ENCODE measurements around the gene SNX33. TPM values are rescaled to one million over a fixed set of nuclear protein-coding genes. Genes with fewer than 3 reads are reported as not detected.
A peak's percentile ranks its signal among the peaks of the same experiment; 100 is the strongest.
"Not testable (repeated sequence)": the region's sequence is repeated elsewhere in the genome, so short reads cannot be mapped to it uniquely, and the experiment has no call there.

SNX33 gene
- polyA plus RNA-seq, 2 of the 4 experiments (the other 2 are of a cell fraction) = 8.4 to 11.2 TPM

DNA sequence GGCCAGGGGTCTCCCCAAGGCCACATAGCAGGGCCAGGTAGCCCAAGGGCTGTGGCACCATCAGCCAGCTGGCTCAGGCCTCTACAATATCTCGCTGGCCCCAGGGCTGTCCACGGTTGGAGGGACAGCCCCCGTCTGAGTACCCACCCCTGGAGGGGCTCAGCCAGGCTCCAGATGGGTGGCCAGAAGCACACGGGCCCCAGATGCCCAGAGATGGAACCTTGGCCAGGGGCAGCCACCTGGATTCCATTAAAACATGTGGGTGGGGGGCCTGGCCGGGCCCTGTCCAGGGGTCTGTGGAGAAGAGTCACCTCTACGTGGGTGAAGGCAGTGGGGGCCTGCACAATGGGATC, 56.5 kb downstream of the SNX33 start:
- TF ChIP-seq TP53 (CRISPR knock-in tag; IDR thresholded peaks at IDR 0.05) (no peak), ZC3H11A (IDR thresholded peaks at IDR 0.05) (no peak), CHD4 (IDR thresholded peaks at IDR 0.05; ENCODE audit: borderline replicate concordance) (no peak), ZNF302 (CRISPR knock-in tag; IDR thresholded peaks at IDR 0.05) (no peak), RAD21 (conservative IDR thresholded peaks at IDR 0.05 in 1 of 2, IDR thresholded peaks at IDR 0.05 in 1 of 2) (no peak), HOXB5 (CRISPR knock-in tag; IDR thresholded peaks at IDR 0.05) (no peak), JUNB (IDR thresholded peaks at IDR 0.05) (no peak), RFX5 (IDR thresholded peaks at IDR 0.05) (no peak), SREBF2 (IDR thresholded peaks at IDR 0.05) (no peak)
- TF ChIP-seq, protein P1, sequence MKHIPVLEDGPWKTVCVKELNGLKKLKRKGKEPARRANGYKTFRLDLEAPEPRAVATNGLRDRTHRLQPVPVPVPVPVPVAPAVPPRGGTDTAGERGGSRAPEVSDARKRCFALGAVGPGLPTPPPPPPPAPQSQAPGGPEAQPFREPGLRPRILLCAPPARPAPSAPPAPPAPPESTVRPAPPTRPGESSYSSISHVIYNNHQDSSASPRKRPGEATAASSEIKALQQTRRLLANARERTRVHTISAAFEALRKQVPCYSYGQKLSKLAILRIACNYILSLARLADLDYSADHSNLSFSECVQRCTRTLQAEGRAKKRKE (CRISPR knock-in tag; IDR thresholded peaks at IDR 0.05; ENCODE audit: low read depth) = no peak
- ATAC-seq = peak in 1 of 2 experiments; percentile 2; a peak in 1 of 6 replicates
- ChIA-PET POLR2A (no interaction called here), CTCF (interaction anchor here (1.7 kb wide), 1 partner anchor 98 kb away, joined by 6 read pairs; no protein-coding TSS in a partner anchor)
- WGBS (ENCODE audit: missing lambda C conversion rate) = 86% methylated on average over 6 of the region's 6 CpGs
- H3K4me2 ChIP-seq = no peak overlapping the region
- H3K9me3 ChIP-seq = no peaks in the 10 kb centered on the region
- no peak for FAIRE-seq
- peaks cover 9% of the 10 kb centered on the region; the same call in 2 of the 3 replicates for H3K4me1 ChIP-seq
- H3K4me3 ChIP-seq = no peak overlapping the region
- H3K27ac ChIP-seq = peak overlapping the region in 1 of 2 experiments; percentile 77; a peak in 3 of 6 replicates
- DNase-seq (ENCODE audit: low read depth in 1 of 2, low spot score in 1 of 2) = no peak

DNA sequence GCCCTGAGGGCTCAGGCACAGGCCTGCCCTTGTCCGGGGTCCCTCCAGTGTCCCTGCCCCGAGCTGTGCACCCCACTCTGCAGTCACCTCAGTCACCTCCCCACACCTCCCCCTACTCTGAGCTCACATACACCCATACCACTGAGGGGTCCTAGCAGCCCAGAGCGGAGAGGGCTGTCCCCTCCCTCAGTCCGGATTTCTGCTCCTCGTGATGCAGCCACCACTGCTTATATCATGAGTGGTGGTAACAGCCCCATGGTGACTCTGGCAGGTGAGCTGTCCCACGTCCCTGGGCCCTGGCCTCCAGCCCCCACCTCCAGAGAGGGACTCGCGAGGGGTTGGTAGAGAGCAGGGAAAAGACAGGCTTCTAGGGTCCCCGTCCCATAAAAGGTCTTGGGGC, 56.9 kb downstream of the SNX33 start:
- Histone ChIP-seq H3K9me3 (no peaks in the 10 kb centered on the region), H3K4me3 (no peak overlapping the region), H3K27ac (peak overlapping the region in 1 of 2 experiments; percentile 77; a peak in 3 of 6 replicates), H3K4me2 (no peak overlapping the region), H3K4me1 (peaks cover 9% of the 10 kb centered on the region; the same call in 2 of the 3 replicates)
- WGBS (ENCODE audit: missing lambda C conversion rate) = 92% methylated on average over 9 of the region's 9 CpGs
- FAIRE-seq = no peak
- CTCF ChIA-PET = interaction anchor here (1.7 kb wide), 1 partner anchor 98 kb away, joined by 6 read pairs; no protein-coding TSS in a partner anchor
- no peak for ATAC-seq
- no peak for DNase-seq (ENCODE audit: low read depth in 1 of 2, low spot score in 1 of 2)
- TF ChIP-seq RARB (CRISPR knock-in tag; IDR thresholded peaks at IDR 0.05) (no peak), FOXS1 (CRISPR knock-in tag; IDR thresholded peaks at IDR 0.05) (no peak), TFCP2L1 (CRISPR knock-in tag; IDR thresholded peaks at IDR 0.05) (no peak), KDM5A (IDR thresholded peaks at IDR 0.05) (no peak), ZFP36 (IDR thresholded peaks at IDR 0.05; ENCODE audit: borderline replicate concordance, partially characterized antibody) (no peak), MYC (IDR thresholded peaks at IDR 0.05; ENCODE audit: borderline replicate concordance, low read length) (no peak), CHD2 (IDR thresholded peaks at IDR 0.05; ENCODE audit: low read length, partially characterized antibody) (no peak), NR3C1 (IDR thresholded peaks at IDR 0.05) (no peak), ESRRA (IDR thresholded peaks at IDR 0.05; ENCODE audit: borderline replicate concordance, low read length) (no peak), FOSB (CRISPR knock-in tag; IDR thresholded peaks at IDR 0.05) (no peak), EP300 (IDR thresholded peaks at IDR 0.05) (no peak), RCOR1 (IDR thresholded peaks at IDR 0.05; ENCODE audit: low read depth, low read length) (no peak), HEYL (CRISPR knock-in tag; IDR thresholded peaks at IDR 0.05) (no peak), HDAC2 (IDR thresholded peaks at IDR 0.05) (no peak), MAFK (IDR thresholded peaks at IDR 0.05; ENCODE audit: partially characterized antibody) (no peak), SREBF2 (IDR thresholded peaks at IDR 0.05) (no peak)
- TF ChIP-seq, protein P2, sequence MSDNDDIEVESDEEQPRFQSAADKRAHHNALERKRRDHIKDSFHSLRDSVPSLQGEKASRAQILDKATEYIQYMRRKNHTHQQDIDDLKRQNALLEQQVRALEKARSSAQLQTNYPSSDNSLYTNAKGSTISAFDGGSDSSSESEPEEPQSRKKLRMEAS (IDR thresholded peaks at IDR 0.05) = no peak
- TF ChIP-seq, protein P3, sequence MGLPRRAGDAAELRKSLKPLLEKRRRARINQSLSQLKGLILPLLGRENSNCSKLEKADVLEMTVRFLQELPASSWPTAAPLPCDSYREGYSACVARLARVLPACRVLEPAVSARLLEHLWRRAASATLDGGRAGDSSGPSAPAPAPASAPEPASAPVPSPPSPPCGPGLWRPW (IDR thresholded peaks at IDR 0.05) = no peak
- TF ChIP-seq, protein P4, sequence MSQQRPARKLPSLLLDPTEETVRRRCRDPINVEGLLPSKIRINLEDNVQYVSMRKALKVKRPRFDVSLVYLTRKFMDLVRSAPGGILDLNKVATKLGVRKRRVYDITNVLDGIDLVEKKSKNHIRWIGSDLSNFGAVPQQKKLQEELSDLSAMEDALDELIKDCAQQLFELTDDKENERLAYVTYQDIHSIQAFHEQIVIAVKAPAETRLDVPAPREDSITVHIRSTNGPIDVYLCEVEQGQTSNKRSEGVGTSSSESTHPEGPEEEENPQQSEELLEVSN (IDR thresholded peaks at IDR 0.05; ENCODE audit: borderline replicate concordance, low read depth) = no peak
- TF ChIP-seq, protein P5, sequence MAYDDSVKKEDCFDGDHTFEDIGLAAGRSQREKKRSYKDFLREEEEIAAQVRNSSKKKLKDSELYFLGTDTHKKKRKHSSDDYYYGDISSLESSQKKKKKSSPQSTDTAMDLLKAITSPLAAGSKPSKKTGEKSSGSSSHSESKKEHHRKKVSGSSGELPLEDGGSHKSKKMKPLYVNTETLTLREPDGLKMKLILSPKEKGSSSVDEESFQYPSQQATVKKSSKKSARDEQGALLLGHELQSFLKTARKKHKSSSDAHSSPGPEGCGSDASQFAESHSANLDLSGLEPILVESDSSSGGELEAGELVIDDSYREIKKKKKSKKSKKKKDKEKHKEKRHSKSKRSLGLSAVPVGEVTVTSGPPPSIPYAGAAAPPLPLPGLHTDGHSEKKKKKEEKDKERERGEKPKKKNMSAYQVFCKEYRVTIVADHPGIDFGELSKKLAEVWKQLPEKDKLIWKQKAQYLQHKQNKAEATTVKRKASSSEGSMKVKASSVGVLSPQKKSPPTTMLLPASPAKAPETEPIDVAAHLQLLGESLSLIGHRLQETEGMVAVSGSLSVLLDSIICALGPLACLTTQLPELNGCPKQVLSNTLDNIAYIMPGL (CRISPR knock-in tag; IDR thresholded peaks at IDR 0.05; ENCODE audit: borderline replicate concordance) = no peak
- POLR2A ChIA-PET = no interaction called here

DNA sequence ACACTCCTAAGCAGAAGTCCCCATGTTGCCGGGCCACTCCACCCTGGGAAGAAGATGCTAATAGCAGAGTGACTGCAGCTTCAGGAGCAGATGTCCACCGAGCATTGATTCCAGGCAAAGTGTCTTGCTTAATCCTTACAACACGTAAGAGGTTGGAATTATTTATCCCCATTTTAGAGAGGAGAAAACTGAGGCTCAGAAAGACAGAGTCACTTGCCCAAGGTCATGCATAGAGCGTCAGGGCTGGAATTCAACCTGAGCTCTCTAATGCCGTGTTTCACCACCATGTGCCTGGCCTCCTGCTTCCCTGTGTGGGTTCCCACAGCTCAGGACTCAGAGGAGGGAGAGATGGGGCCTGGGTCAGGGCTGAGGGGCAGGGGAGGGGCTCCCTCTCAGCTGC, 57.7 kb downstream of the SNX33 start:
- CTCF ChIA-PET = interaction anchor here (1.2 to 1.9 kb wide), 4 partner anchors 9 to 97 kb away, joined by 3 to 6 read pairs (median 4); no protein-coding TSS in a partner anchor
- H3K9me3 ChIP-seq; ATAC-seq; H3K4me3 ChIP-seq; DNase-seq (ENCODE audit: low read depth in 1 of 2, low spot score in 1 of 2); FAIRE-seq; H3K4me1 ChIP-seq; H3K4me2 ChIP-seq; POLR2A ChIA-PET; H3K27ac ChIP-seq: not testable (repeated sequence)
- WGBS (ENCODE audit: missing lambda C conversion rate) = 85% methylated on average over 5 of the region's 5 CpGs

All from A549 (cell line).